K562 (cell line): ENCODE data around the gene SLC7A5. TPM values are rescaled to one million over a fixed set of nuclear protein-coding genes. Genes with fewer than 3 reads are reported as not detected.
A peak's percentile ranks its signal among the peaks of the same experiment; 100 is the strongest.

Experiments
- BACH1 ChIP-seq: fragments of 200-800 bp; sonication (Bioruptor generic); IDR thresholded peaks from 2 replicates; pipeline ENCODE4 v1.6.1; 2016; ENCODE audit warnings: missing genetic modification characterization, missing compliant biosample characterization
- DEAF1 ChIP-seq: fragments of 450-650 bp; formaldehyde crosslinking; IDR thresholded peaks from 2 replicates; pipeline ENCODE4 v1.4.0; 2020; ENCODE audit warnings: mild to moderate bottlenecking, moderate library complexity
- LCOR ChIP-seq: sonication (generic); formaldehyde crosslinking; IDR thresholded peaks from 2 replicates; pipeline ENCODE4 v1.8.0; 2022; ENCODE audit warnings: mild to moderate bottlenecking, missing genetic modification reagents
- NCOA1 ChIP-seq: fragments of 450-650 bp; IDR thresholded peaks from 2 replicates; pipeline ENCODE4 v1.6.1; 2016; ENCODE audit warnings: low read depth
- NEUROD1 ChIP-seq: fragments of 150-350 bp; IDR thresholded peaks from 2 replicates; pipeline ENCODE4 v1.6.1; 2014; ENCODE audit warnings: borderline replicate concordance, low read length, low read depth; ENCODE audit not compliant: partially characterized antibody
- POLR2G ChIP-seq: fragments of 200-400 bp; formaldehyde crosslinking; IDR thresholded peaks from 2 replicates; pipeline ENCODE4 v1.6.1; 2017; ENCODE audit warnings: low read depth, mild to moderate bottlenecking, antibody characterized with exemption, low read length, moderate library complexity
- PRMT5 ChIP-seq: sonication (generic); formaldehyde crosslinking; IDR thresholded peaks from 2 replicates; pipeline ENCODE4 v1.5.0; 2020; ENCODE audit warnings: missing genetic modification reagents
- SIN3B ChIP-seq: fragments of 450-650 bp; IDR thresholded peaks from 2 replicates; pipeline ENCODE4 v1.6.1; 2017; ENCODE audit warnings: low read depth, mild to moderate bottlenecking, moderate library complexity
- TCF7L2 ChIP-seq: fragments of 150-350 bp; IDR thresholded peaks from 2 replicates; pipeline ENCODE4 v1.6.1; 2016; ENCODE audit warnings: low read depth, mild to moderate bottlenecking, low read length, moderate library complexity
- TRIM24 ChIP-seq, 2 experiments: fragments of 450-650 bp; IDR thresholded peaks; 2 replicates each; pipeline ENCODE4 v1.6.1; 2016
- ZNF639 ChIP-seq, 2 experiments: fragments of 200-800 bp in 1 of 2; sonication (Bioruptor generic) in 1 of 2; sonication (generic) in 1 of 2; formaldehyde crosslinking in 1 of 2; IDR thresholded peaks in 1 of 2; conservative IDR thresholded peaks in 1 of 2; 2 replicates each; pipeline versions ENCODE4 v1.5.0 to v1.6.1; 2016 to 2020; ENCODE audit warnings: missing compliant biosample characterization in 1 of 2, missing genetic modification characterization in 1 of 2, missing genetic modification reagents in 1 of 2
- polyA plus RNA-seq, 8 experiments: library from polyadenylated mRNA; depleted of rRNA in 4 of 8; stranded (reverse) in 5 of 8; unstranded in 3 of 8; fragments of >200 nt; fragmentation: Nextera tagmentation in 2 of 8; fragmentation: Illumina TruSeq in 1 of 8; extraction: Ambion mirVana in 2 of 8; extraction: Trizol in 1 of 8; gene quantifications; 2 replicates each; pipeline versions ENCODE4 v1.2.1 to v1.2.3, GENCODE V29; 2011 to 2014; ENCODE audit warnings: inconsistent platforms in 1 of 8, missing spikeins in 1 of 8
- total RNA-seq, 7 experiments: library from RNA; depleted of rRNA in 6 of 7; stranded (reverse); fragments of >200 nt in 6 of 7; fragmentation: Illumina TruSeq in 2 of 7; extraction: Trizol in 2 of 7; gene quantifications; 2 replicates each; pipeline versions ENCODE4 v1.2.1 to v1.2.3, GENCODE V29; 2011 to 2021; ENCODE audit warnings: low replicate concordance in 1 of 7
- TF ChIP-seq, protein P1 (sequence below): fragments of 450-650 bp; IDR thresholded peaks from 2 replicates; pipeline ENCODE4 v1.6.1; 2016; ENCODE audit warnings: mild to moderate bottlenecking
- TF ChIP-seq, protein P2 (sequence below): sonication (generic); formaldehyde crosslinking; IDR thresholded peaks from 2 replicates; pipeline ENCODE4 v1.8.0; 2023; ENCODE audit warnings: missing genetic modification reagents, mild to moderate bottlenecking, borderline replicate concordance
- TF ChIP-seq, protein P3 (sequence below): IDR thresholded peaks from 2 replicates; pipeline ENCODE4 v1.6.1; 2014; ENCODE audit warnings: antibody characterized with exemption

SLC7A5 gene
- total and polyA plus RNA-seq, 9 of the 15 experiments (the other 6 are each of a cell fraction or from before 2014, with no cell fraction given): 1.9 to 220 (median 18.6) TPM

DNA sequence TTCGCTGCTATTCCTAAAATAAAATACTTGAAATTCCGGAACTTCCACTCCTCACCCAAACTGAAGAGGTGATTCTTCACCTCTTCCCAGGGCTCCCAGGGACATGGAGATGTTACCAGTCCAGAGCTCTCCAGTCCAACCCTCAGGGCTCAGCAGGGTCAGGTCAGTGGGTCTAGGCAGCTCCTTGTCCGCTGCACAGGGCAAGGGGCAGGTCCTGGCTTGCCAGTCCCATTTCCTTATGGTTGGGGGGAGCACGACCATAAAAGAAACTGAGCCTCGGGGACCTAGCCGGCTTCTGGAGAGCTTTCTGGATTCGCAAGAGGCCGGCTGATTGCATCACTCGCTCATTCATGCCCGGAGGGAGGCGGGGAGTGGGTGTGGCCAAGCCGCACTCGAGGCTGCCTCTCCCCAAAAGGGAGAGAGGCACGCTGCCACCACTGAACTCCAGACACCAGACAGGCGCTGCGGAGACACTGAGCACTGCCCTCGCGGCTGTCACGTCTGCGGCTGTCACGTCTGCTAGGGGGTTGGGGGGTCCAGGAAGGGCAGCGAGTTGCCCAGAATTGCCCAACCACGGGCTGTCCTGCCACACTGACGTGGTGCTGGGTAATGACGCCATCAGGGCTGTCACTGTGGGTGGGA, 15.8 kb downstream of the SLC7A5 start (continued):
- TF ChIP-seq, protein P1, sequence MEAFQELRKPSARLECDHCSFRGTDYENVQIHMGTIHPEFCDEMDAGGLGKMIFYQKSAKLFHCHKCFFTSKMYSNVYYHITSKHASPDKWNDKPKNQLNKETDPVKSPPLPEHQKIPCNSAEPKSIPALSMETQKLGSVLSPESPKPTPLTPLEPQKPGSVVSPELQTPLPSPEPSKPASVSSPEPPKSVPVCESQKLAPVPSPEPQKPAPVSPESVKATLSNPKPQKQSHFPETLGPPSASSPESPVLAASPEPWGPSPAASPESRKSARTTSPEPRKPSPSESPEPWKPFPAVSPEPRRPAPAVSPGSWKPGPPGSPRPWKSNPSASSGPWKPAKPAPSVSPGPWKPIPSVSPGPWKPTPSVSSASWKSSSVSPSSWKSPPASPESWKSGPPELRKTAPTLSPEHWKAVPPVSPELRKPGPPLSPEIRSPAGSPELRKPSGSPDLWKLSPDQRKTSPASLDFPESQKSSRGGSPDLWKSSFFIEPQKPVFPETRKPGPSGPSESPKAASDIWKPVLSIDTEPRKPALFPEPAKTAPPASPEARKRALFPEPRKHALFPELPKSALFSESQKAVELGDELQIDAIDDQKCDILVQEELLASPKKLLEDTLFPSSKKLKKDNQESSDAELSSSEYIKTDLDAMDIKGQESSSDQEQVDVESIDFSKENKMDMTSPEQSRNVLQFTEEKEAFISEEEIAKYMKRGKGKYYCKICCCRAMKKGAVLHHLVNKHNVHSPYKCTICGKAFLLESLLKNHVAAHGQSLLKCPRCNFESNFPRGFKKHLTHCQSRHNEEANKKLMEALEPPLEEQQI: no peak
- no peak for TF ChIP-seq SIN3B
- TF ChIP-seq DEAF1: no peak
- TF ChIP-seq, protein P2, sequence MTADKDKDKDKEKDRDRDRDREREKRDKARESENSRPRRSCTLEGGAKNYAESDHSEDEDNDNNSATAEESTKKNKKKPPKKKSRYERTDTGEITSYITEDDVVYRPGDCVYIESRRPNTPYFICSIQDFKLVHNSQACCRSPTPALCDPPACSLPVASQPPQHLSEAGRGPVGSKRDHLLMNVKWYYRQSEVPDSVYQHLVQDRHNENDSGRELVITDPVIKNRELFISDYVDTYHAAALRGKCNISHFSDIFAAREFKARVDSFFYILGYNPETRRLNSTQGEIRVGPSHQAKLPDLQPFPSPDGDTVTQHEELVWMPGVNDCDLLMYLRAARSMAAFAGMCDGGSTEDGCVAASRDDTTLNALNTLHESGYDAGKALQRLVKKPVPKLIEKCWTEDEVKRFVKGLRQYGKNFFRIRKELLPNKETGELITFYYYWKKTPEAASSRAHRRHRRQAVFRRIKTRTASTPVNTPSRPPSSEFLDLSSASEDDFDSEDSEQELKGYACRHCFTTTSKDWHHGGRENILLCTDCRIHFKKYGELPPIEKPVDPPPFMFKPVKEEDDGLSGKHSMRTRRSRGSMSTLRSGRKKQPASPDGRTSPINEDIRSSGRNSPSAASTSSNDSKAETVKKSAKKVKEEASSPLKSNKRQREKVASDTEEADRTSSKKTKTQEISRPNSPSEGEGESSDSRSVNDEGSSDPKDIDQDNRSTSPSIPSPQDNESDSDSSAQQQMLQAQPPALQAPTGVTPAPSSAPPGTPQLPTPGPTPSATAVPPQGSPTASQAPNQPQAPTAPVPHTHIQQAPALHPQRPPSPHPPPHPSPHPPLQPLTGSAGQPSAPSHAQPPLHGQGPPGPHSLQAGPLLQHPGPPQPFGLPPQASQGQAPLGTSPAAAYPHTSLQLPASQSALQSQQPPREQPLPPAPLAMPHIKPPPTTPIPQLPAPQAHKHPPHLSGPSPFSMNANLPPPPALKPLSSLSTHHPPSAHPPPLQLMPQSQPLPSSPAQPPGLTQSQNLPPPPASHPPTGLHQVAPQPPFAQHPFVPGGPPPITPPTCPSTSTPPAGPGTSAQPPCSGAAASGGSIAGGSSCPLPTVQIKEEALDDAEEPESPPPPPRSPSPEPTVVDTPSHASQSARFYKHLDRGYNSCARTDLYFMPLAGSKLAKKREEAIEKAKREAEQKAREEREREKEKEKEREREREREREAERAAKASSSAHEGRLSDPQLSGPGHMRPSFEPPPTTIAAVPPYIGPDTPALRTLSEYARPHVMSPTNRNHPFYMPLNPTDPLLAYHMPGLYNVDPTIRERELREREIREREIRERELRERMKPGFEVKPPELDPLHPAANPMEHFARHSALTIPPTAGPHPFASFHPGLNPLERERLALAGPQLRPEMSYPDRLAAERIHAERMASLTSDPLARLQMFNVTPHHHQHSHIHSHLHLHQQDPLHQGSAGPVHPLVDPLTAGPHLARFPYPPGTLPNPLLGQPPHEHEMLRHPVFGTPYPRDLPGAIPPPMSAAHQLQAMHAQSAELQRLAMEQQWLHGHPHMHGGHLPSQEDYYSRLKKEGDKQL: no peak
- no peak for TF ChIP-seq PRMT5 (CRISPR knock-in tag)
- peak; percentile 51 for TF ChIP-seq NEUROD1
- TF ChIP-seq BACH1: peak; percentile 71
- TF ChIP-seq POLR2G: peak; percentile 95
- TF ChIP-seq LCOR (CRISPR knock-in tag): no peak; the same call in 1 of the 2 replicates
- TF ChIP-seq, protein P3, sequence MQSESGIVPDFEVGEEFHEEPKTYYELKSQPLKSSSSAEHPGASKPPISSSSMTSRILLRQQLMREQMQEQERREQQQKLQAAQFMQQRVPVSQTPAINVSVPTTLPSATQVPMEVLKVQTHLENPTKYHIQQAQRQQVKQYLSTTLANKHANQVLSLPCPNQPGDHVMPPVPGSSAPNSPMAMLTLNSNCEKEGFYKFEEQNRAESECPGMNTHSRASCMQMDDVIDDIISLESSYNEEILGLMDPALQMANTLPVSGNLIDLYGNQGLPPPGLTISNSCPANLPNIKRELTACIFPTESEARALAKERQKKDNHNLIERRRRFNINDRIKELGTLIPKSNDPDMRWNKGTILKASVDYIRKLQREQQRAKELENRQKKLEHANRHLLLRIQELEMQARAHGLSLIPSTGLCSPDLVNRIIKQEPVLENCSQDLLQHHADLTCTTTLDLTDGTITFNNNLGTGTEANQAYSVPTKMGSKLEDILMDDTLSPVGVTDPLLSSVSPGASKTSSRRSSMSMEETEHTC: no peak
- TF ChIP-seq NCOA1: peak; percentile 34; the same call in 1 of the 2 replicates
- TF ChIP-seq TRIM24 (IDR thresholded peaks at IDR 0.05): peak in 1 of 2 experiments; percentile 17; a peak in 1 of 4 replicates
- no peak for TF ChIP-seq TCF7L2
- TF ChIP-seq ZNF639 (CRISPR knock-in tag; conservative IDR thresholded peaks at IDR 0.05 in 1 of 2, IDR thresholded peaks at IDR 0.05 in 1 of 2): no peak
